DMS153 (cell line): ENCODE results near the gene HES6.

Experiments used
- DNase-seq: peaks from one replicate; lab custom pipeline; 2025; lab: John Stamatoyannopoulos, UW

The HES6 gene

GRCh38 chr2:238254095-238254723, 14.4 kb upstream of the HES6 start:
- no peak for DNase-seq

GRCh38 chr2:238252766-238253630, 13.2 kb upstream of the HES6 start:
- no peak for DNase-seq

- no peak for DNase-seq
Observed at GRCh38 chr2:238251986-238252385, 12.1 kb upstream of the HES6 start.

- DNase-seq, result no peak
Observed at GRCh38 chr2:238251331-238251730, 11.5 kb upstream of the HES6 start.

DNA sequence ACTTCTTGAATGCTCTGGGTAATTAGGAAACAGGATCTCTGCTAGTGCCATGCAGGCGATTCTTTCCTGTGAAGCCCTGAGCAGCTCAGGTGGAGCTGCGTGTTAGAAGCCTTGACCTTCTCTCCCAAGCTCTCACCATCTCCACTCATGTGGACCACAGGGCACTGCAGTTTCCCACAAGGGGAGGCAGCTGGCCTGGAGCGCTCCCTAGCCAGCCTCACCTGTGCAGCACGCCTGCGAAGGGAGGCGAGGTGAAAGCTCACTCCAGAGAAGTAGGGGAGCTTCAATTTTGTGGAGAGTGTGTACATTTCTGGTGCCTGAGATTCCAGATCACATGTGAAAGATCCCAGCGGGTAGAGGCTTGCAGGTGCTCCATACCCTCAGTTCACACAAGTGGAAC, 11.1 kb upstream of the HES6 start:
- DNase-seq, result no peak

GRCh38 chr2:238247841-238248453, 8.1 kb upstream of the HES6 start:
- DNase-seq, result no peak

DNA sequence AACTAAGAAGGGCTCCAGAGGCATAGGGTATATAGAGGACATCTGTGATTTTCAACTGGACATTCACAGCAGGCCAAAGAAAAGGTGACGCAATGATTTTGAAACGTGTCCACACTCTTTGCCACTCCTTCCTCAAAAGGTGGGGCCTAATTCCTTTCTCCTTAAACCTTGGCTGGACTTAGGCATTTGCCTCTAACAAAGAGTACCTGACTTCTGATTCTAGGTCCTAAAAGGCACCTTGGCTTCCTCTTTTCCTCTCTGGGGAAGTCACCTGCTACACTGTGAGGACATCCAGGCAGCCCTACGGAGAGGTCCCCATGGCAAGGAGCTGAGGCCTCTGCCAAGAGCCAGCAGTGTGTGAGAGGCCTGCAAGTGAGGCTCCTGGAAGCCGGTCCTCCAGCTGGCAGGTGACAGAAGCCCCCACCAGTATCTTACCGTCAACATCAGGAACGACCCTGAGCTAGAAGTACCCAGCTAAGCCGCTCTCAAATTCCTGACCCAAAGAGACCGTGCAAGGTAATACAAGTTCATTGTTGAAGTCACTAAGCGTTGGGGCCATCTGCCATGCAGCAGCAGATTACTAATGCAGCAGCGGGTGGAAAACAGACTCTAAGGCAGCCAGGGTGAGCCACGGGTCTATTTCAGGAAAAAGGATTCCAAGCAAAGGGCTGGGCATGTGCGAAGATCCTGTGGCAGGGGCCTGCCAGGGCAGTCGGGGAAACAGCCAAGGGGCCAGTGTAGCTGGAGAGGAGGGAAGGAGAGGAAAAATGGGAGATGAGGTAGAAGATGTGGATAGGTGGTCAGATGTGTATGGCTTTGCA, 7.4 kb upstream of the HES6 start:
- no peak for DNase-seq

GRCh38 chr2:238244151-238244550, 4.3 kb upstream of the HES6 start:
- no peak for DNase-seq

DNA sequence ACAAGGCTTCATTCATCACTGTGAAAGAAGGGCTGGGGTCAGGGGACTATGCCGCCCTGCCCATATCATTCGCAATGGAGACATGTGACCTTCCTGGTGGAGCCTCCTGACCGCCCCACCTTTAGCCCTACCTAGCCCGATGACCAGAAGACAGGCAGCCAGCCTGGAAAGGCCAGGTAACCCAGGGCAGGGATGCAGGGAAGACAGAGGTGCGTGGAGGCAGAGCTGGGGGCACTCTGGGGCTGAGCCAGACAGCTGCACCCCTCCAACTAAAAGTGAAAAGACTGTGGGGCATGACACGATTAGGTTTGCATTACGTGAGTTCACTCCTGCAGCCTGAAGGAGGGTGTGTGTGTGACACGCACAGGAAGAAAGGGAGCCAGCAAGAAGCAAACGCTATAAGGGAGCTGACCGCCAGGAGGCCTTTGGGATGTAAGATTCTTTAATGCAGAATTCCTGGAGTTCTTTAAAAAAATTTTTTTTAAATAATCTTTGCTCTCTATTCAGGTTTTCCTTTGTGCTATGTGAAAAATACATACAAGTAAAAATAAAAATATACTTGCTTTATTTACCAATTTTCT, 3.7 kb upstream of the HES6 start:
- peak; percentile 56 for DNase-seq

DNA sequence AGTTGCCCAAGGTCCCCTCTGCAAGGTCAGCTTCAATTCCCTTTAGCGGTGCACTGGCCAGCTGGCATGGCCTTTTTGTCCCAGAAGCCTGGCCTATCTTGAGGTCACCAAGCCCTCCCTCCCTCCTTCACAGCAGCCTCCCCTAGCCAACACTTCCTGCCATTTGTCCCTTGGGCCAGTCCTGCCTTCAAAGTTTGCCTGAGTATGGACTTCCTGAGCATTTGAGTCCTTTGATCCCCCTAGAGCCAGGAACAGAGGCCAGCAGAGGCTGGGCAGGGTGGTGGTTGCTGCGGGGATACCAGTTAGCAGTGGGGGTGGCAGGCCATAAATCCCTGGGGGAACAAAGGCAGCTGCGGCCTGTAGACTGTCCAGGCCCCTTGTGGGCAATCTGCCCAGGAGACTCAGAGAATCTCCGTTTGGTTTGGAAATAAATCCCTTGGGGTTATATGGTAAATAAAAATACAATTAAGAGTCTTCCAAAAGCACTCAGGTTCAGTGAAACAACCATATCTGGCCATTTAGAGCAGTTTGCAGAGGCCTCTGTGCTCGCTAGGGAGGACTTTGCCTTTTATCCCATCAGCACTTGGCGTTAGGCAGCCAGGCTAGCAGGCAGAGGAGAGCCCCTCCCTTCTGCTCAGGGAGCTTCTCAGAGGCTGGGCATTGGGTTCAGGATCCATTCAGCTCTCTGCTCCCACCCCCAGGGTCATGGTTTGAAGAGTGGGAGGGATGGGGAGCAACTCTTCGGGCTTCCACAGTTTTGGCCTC, 3.1 kb upstream of the HES6 start:
- DNase-seq, result peak; percentile 84

- no peak for DNase-seq
Observed at GRCh38 chr2:238241970-238242369, 2.1 kb upstream of the HES6 start.

DNA sequence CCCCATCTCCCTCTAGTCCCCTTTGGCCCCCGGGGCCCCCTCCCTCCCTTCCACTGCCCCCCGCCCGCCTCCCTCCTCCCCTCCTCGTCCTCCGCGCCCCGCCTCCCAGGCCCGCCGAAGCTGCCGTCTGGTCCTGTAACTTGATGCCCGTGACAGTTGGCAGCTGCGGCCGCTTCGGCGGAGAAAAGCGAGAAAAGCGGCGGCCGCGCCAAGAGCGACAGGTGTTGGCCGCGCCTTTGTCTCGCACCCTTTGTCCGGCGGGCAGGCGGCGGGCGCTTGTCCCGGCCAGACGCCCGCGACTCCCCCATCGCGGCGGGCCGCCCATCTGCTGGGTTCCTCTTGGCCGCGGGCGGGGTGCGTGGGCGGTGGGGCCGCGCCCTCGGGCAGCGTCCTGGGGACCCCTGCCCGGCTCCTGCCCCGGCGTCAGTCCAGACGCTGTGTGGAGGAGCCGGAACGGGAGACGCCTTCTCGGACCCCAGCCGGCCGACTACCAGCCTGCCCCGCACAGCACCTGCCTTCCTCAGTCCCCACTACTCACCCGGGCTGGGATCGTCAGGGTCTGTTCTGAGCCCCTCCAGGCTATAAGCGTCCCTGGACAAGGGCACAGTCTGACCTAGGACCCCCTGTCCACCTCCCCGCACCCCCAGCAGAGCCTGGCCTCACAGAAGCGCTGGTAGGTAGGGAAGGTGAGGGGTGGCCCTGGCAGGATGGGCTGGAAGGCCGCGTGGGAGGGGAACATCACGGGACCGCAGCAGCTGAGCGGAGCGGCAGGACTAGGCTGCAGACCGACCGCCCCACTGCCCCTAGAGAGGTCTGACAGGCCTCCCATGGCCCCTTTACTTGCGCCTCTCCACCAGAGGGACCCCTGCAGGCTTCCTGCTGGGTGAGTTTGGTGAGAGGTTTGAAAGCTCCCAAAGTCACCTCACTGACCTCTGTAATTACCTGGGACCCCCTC, 1.2 kb upstream of the HES6 start:
- DNase-seq, result peak; percentile 92

- DNase-seq, result no peak
Observed at GRCh38 chr2:238239543-238239862, 335 bp downstream of the HES6 start.

DNA sequence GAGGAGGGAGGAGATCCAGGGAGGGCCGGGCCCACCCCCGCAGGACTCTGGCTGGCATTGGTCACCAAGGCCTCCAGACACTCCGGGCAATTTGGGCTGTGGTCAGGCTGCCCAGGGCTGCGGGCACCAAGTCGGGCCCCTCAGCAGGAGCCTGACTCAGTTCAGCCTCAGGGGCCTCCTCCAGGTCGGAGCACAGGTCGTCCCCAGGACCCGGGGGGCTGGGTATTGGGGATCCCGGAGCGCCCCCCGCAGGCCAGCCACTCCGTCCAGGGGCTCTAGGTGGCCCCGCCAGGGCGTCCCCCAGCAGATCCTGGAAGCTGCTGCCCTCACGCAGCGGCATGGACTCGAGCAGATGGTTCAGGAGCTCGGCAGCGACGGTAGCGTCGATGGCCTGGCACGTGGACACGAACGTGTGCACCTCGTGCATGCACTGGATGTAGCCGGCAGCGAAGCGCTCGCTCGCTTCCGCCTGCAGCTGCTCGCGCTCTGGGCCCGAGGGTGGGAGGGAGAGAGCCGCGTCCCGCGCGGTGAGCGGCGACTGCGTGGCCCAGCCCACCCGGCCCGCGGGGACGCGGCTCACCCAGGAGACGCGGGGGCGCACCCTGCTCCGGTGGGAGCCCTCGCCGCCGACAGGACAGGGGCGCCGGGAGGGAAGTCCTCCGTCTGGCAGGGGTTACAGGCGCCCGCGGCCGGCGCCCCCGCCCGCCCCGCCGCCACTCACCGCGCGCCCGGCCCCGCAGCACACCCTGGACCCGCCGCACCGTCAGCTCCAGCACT, 884 bp downstream of the HES6 start:
- DNase-seq, result peak; percentile 27

DNA sequence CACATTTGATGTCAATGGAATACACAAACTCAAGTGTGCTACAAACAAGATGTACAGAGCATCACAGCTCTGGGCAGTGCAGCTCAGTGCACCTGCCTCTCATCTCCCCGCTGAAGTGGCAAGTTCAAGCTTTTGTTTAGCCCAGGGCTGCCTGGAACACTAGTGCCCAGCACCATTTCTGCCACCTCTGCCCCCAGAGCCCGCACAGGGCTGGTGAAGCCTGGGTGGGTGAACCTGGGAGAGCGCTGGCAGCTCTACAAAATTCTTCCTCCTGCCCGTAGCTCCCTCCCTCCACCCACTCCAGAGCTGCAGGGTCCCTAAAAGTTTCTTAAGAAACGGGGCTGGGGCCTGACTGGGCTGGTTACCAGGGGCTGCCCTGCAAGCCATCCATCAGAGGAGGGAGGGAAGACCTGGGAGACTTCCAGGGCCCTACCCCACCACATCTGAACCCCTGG, 1.5 kb downstream of the HES6 start:
- DNase-seq, result no peak

GRCh38 chr2:238237431-238238135, 2.3 kb downstream of the HES6 start:
- no peak for DNase-seq

DNA sequence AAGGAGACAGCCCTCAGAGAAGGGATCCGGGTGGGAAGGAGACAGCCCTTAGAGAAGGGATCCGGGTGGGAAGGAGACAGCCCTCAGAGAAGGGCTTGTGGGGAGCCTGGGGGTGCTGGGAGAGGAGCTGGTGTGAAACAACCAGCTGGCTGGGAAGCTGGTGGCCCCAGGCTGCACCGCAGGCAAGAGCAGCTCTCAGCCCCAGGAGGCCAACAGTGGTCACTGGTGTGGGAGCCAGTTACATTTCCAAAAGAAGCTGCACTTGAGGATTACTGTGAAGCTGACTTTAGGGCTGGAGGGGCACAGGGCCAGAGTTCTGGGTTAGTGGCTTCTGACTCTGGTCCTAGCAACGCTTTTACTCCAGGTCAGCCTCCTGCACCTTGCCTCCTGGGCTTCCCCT, 3.3 kb downstream of the HES6 start:
- no peak for DNase-seq

GRCh38 chr2:238235856-238236255, 4.0 kb downstream of the HES6 start:
- no peak for DNase-seq

DNA sequence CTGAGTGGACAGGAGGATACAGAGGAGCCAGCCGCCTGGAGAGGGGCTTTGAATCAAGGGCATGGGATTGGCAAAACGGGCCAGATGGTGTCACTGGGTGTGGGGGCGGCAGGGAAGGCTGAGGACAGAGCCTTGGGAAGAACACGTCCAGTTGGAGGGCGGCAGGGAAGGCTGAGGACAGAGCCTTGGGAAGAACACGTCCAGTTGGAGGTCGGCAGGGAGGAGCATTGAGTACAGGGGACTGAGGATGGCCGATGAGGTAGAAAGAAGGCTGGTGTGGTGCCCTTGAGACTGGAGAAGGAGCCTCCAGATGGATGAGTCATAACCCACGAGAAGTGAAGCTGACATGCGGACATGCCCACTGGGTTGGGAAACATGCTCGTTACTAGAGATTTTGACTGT, 4.5 kb downstream of the HES6 start:
- no peak for DNase-seq
